Stimulated activated CD4-positive, alpha-beta T cell treated with anti-CD3 and anti-CD28 coated beads, TNF-alpha, amount 100 ng/mL, for 1 hour (primary cell): ENCODE measurements around the gene SPRN.
A peak's percentile ranks its signal among the peaks of the same experiment; 100 is the strongest.

ENCODE experiments used
- DNase-seq, 3 donors: peaks; one replicate each; pipeline ENCODE4 v3.0.0-alpha.2; 2020; ENCODE audit warnings: low read depth in 3 of 3, low spot score in 1 of 3

SPRN gene

GRCh38 chr10:133411523-133412380 lies 12.7 kb downstream of the SPRN start:
- no peak for DNase-seq

- no peak for DNase-seq
Measured at GRCh38 chr10:133405844-133406527, 18.4 kb downstream of the SPRN start.

GRCh38 chr10:133405272-133405671 lies 19.2 kb downstream of the SPRN start:
- no peak for DNase-seq

GRCh38 chr10:133403784-133404183 lies 20.6 kb downstream of the SPRN start:
- no peak for DNase-seq

GRCh38 chr10:133403359-133403758 lies 21.1 kb downstream of the SPRN start:
- no peak for DNase-seq

GRCh38 chr10:133401981-133402725 lies 22.3 kb downstream of the SPRN start:
- no peak for DNase-seq

- DNase-seq, result no peak
Measured at GRCh38 chr10:133401500-133401899, 22.9 kb downstream of the SPRN start.

- DNase-seq, result no peak
Measured at GRCh38 chr10:133400624-133401424, 23.6 kb downstream of the SPRN start.

- DNase-seq, result no peak
Measured at GRCh38 chr10:133399123-133399601, 25.3 kb downstream of the SPRN start.

GRCh38 chr10:133397938-133398337 lies 26.5 kb downstream of the SPRN start:
- DNase-seq, result no peak

- no peak for DNase-seq
Measured at GRCh38 chr10:133396035-133396624, 28.3 kb downstream of the SPRN start.

- DNase-seq, result no peak
Measured at GRCh38 chr10:133394801-133395221, 29.6 kb downstream of the SPRN start.

- peak; percentile 78 to 93 (median 89) for DNase-seq
Measured at GRCh38 chr10:133394064-133394663, 30.3 kb downstream of the SPRN start, which contains the start of gene MTG1. MTG1 (plus strand) TSS chr10:133394157; CDS start chr10:133394221, 64 bp downstream.

GRCh38 chr10:133393401-133394063 lies 30.9 kb downstream of the SPRN start:
- no peak for DNase-seq

GRCh38 chr10:133391761-133392518 lies 32.5 kb downstream of the SPRN start:
- DNase-seq, result no peak

- no peak for DNase-seq
Measured at GRCh38 chr10:133391249-133391635, 33.2 kb downstream of the SPRN start.

GRCh38 chr10:133390597-133391248 lies 33.7 kb downstream of the SPRN start:
- DNase-seq, result no peak
